ENCODE data around the gene ACTN3.

GRCh38 chr11:66524304-66525040 lies 22.2 kb upstream of the ACTN3 start:
- TF ChIP-seq POLR2AphosphoS5 (IDR thresholded peaks at IDR 0.05) = no peak
- TF ChIP-seq, protein P1, sequence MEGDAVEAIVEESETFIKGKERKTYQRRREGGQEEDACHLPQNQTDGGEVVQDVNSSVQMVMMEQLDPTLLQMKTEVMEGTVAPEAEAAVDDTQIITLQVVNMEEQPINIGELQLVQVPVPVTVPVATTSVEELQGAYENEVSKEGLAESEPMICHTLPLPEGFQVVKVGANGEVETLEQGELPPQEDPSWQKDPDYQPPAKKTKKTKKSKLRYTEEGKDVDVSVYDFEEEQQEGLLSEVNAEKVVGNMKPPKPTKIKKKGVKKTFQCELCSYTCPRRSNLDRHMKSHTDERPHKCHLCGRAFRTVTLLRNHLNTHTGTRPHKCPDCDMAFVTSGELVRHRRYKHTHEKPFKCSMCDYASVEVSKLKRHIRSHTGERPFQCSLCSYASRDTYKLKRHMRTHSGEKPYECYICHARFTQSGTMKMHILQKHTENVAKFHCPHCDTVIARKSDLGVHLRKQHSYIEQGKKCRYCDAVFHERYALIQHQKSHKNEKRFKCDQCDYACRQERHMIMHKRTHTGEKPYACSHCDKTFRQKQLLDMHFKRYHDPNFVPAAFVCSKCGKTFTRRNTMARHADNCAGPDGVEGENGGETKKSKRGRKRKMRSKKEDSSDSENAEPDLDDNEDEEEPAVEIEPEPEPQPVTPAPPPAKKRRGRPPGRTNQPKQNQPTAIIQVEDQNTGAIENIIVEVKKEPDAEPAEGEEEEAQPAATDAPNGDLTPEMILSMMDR (IDR thresholded peaks at IDR 0.05; ENCODE audit: poor library complexity, severe bottlenecking) = no peak

All from neural cell (in vitro differentiated cells).